HG02678 (cell line): ENCODE results near the gene TEX261.
A peak's percentile ranks its signal among the peaks of the same experiment; 100 is the strongest.
"Not testable (repeated sequence)": the region's sequence is repeated elsewhere in the genome, so short reads cannot be mapped to it uniquely, and the experiment has no call there.

Source experiments
- ATAC-seq: cut with Tn5 transposase; IDR thresholded peaks from one replicate; pipeline ENCODE4 v1.9.1; 2021; ENCODE audit warnings: mild to moderate bottlenecking, moderate library complexity; ENCODE audit not compliant: unreplicated experiment

TEX261 gene

DNA sequence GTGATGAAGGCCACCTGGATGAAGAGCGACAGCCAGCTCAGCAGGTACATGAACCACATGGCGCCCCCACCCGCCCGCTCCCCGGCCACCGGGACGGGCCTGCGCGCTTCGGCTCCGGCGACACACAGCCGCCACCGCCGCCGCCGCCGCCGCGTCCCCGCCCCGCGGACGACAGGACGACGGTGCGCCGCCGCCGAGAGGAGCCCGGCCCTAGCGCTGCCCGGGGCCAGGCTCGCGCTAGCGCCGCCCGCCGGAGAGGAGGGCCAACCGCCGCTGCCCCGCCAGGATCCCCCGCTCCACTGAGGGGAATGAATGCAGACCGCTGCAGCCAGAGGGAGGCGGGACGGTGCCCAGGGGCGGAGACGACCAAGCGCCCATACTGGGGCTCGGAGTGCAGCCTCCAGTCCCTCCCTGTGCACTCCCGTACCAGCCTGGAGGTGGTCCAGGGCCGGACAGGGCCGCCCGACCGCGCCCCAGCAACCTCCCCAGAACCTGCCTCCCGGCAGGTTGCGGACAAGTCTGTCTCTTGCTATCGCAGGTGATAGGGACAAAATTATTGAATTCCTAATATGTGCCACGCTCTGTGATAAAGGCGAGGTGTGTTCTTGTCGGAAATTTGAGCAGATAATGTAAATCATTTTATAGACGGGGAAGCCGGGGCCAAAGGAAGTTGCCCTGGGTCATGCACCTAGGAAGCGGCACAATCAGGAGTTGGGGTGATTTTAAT lies at the start of gene TEX261:
Gene TEX261, minus strand, starts transcription at position 175 of the 727 bp plus-strand sequence. Its CDS starts 116 bp downstream, at position 59.
- peak; percentile 93 for ATAC-seq

DNA sequence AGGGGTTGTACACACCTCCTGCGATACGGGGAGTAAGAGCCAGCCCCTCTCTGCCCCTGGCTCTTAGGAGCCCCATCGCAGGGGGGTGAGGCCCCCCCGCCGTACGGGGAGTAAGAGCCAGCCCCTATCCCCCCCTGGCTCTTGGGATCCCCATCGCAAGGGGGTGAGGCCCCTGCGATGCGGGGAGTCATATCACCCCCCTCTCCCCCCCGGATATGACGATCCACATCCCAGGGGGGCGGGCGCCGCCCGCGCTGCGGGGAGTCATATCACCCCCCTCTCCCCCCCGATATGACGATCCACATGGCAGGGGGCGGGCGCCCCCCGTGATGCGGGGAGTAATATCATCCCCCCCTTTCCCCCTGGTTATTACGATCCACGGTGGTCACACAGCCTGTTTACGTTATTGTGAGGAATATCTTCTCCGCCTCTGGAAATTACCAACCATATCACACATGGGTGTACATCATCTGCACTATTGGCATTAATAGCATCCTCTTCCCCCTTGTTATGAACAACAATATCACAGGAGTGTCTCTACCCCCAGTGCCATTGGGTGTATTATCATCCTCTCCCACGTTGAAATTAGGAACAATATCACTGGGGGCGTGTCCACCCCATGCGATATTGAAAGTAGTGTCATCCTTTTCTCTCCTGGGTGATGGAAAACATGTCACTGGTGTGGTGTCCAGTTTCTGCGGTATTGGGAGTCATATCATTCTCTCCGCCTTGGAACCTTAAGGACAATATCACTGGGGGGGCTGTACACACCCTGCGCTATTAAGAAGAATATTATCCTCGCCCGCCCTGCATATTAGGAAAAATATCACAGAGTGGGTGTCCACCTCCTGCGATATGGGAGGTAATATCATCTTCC lies 49.1 kb upstream of the TEX261 start:
- no peak for ATAC-seq

DNA sequence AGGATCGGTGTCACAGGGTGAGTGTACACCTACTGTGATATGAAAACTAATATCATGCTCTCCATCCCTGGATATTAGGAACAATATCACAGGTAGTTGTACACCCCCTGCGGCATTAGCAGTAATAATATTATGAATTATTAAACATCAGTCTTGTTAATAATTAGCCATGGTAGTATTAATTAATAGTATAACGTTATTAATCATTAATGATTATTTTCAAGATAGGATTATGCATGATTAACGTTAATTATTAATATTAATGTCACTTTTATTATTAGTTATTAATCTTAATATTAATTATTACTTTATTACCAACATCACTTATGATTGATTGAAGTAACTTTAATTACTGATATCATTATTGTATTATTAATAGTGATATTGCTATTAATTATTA lies 47.6 kb upstream of the TEX261 start:
- no peak for ATAC-seq

DNA sequence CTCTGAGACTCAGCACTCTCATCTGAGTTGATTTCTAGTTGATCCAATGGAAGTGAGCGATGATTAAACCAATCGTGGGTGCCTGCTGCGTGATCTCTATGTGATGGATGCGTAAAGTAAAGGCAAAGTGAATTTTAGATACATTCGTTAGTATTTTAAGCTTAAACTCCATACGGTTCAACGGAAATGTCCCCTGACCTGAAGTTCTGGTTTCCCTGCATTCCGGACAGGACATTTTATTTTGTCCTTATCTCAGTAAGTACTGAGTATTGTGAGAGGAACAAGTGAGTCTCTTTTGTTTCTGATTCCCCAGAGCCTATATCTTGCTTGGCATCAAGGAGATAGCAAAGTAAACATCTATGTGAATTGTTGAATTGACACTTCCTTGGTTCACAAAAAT lies 41.6 kb upstream of the TEX261 start:
- ATAC-seq: not testable (repeated sequence)

DNA sequence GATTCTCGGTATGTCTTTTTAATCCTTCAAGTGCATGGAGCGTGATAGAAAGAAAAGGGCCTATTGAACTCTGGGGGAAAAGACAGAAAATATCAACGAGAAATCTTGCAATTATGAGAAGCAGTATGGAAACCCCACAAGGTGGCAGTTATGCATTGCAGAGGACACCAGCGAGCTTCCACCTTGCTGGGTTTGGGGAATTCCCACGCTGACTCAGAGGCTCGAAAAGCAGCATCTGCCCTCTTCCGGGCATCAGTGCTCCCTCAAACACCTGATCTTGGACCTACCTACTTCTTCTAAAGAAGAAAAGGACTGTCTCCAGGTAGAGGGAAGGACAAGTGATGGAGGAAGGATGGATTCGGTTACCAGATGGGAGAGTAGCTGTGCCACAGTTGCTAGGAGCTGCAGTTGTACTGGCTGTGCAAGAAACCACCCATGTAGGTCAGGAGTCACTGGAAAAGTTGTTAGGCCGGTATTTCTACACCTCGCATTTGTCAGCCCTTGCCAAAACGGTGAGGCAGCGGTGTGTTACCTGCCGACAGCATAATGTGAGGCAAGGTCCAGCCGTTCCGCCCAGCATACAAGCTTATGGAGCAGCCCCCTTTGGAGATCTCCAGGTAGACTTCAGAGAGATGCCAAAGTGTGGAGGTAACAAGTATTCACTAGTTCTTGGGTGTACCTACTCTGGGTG lies 29.0 kb upstream of the TEX261 start:
- ATAC-seq: not testable (repeated sequence)

DNA sequence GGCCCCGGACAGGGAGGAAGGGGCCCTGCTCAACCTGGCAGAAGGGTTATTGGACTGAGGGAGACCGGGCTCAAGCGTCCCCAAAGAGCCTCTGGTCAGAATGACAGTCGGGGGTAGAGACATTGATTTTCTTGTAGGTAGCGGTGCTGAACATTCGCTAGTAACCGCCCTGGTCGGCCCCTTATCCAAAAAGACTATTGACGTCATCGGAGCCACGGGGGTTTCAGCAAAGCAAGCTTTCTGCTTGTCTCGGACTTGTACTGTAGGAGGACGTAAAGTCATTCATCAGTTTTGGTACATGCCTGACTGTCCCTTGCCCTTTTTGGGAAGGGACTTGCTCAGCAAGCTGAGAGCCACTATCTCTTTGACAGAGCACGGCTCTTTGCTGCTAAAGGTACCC lies 26.7 kb upstream of the TEX261 start:
- not testable (repeated sequence) for ATAC-seq

DNA sequence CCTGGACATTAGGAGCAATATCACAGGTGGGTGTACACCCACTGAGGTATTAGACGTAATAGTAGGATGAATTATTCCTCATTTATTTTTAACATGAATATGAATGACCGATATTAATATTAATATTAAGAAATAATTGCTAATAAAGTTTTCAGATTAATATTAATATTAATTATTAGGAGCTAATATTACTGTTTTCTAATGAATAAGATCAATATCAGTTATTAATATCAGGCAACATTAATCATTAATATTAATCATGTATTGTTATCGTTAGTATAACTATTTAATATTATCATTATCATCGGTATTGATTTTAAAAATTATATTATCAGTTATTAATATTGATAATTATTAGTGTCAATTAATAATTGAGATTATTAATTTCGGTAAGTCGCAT lies 25.3 kb upstream of the TEX261 start:
- not testable (repeated sequence) for ATAC-seq

DNA sequence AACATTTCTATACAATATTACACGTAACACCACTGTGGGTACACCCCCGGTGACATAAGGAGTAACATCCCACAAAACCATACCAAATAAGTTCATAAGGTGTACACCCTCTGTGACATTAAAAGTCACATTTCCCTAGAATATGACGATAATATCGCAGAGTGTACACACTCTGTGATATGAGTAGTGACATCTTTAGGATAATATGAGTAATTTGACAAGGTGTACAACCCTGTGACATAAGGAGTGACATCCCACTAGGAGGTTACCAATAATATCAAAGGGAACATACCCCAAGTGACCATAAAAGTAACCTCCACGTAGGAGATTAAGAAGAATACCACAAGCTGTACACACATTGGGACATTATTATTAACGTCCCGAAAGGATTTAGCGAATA lies 24.0 kb upstream of the TEX261 start:
- ATAC-seq: no peak

DNA sequence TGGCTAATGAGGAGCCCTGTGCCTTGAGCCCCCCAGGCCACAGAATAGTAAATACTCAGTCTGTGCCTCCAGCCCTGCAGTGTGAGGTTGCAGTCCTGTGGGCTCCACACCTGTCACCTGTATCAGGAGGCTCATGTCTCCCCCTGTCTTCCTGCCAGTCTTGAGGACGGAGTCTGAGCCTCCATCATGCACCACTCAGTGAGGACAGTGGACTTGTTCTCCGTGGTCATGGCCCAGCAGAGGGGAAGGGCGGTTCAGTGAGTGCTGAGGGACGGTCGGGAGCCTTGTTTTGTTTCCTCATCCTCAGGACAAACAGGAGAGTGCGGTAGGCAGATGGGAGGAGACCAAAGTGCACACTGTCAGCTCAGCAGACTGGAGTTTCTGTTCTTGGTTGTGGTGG lies 17.1 kb upstream of the TEX261 start:
- ATAC-seq: not testable (repeated sequence)

DNA sequence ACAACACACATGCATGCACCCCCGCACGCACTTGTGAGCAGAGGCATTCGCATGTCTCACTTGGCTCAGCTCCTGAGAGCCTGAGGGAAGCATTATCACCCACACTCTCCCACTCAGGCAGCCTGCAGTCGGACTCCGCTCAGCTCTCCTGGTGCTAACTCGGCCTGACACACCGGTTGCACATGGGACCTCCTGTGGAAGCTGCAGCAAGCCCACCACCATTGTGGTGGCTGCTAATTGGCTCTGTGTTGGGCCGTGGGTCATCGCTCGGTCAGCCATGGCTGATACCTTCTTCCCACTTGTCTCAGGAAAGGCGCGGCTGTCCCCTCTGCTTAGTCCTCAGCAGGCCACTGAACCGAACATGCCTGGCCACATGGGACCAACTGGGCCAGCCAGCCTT lies 13.7 kb upstream of the TEX261 start:
- no peak for ATAC-seq

DNA sequence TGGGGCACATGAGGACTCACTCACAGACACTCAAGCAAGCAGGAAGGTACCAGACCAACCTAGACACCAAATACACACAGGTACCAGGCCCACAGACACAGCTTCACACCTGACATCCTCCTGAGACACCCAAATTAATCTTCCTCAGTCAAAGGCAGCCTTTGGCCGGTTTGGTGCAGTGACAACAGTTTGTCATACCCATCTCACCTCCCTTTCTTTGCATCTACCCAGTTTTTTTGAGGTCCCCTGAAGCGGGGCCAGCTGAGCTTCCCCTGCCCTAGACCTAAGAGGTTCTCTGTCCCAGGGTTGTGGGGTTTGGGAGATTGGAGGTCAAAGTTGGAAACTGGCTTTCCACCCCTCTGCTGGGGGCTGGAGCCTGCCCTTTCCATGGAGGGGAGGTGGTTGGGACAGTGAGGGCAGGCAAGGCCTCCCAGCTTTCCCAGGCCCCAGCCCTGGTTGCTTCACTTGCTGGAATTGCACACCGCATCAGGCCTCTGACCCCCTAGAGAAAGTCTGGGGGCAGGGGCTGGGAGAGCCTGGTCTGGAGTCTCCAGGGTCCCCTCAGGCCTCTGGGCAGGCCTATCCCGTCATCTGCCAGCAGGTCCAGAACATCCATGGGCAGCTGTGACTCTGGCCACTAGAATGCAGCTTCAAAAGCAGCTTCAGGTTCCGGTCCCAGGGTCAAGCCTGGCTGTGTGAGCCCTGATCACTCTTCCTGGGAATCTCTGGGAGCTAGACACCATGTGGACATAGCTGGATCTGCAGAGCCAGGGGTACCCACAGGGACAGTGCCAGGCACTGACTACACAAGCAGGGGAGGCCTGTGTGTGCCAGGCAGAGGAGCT lies 12.5 kb upstream of the TEX261 start:
- no peak for ATAC-seq

DNA sequence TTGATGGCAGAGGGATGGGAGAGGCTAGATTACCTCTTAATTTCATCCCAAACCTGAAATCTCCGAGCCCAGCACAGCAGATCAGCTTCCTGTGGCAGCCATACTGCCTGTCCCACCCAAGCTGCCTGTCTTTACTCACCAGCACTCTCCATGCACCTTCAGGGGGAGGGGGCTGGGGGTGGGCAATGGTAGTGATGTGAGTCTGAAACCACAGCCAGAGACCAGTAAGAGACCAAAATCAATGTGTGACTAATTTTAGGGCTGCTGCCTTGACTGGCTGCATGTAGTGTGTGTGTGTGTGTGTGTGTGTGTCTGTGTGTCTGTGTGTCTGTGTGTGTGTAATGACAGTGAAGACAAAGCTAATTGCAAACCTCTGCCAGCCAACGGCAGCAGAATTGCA lies 11.7 kb upstream of the TEX261 start:
- ATAC-seq: no peak

DNA sequence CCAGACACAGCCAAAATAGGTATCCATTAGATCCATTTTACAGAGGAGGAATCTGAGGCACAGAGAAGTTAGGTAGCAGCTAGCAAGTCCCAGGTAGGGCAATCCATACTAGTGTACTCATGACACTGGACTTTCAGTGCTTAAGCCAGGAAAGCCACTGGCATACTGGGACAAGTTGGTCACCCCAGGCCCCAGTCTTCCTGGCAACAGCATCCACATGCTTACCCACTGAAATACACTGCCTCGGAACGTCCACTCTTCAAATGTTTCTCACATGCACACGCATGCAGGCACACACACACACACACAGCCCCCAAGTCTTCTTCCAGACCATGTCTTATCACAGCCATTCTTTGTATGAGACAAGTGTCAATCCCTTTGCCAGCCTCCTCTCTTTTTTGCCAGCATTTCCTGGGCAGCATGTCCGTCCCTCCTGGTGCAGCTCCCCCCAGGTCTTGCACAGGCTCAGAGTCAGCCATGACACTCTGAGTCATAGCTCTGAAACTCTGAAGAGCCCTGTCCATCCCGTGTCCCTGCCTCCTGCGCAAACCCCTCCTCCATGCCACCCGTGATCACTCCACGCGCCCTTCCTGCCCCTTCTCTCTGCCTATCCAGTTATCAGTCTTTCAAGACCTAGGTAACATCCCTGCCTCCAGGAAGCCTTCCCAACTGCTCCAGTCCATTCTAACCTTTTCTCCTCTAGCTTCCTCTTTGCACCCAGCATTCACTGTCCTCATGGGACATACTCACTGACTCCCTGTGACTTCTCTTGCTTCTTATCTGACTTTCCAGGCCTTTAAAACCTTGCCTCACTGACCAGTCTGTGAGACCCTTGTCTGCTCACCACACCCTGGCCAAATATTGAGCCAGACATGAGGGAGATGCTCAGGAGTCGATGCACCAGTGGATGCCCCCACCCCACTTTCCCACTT lies 10.9 kb upstream of the TEX261 start:
- ATAC-seq: no peak

DNA sequence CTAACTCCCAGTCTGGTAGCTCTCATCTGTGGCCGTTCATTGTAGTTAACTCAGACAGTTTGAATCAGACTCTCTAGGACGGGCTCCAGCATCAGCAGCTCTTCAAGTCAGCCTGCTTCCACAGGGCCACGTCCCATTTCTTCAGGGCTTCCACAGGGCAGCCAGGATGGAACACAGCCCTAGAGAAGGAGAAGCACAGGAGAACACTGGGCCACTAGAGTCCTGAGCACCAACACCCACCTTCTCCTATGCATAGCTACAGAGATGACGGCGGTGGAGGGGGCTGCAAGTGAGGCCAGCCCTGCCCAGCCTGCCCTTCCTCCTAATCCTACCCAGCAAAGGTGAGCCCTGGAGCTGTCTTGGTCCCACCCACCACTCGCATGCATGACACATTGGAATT lies 10.2 kb upstream of the TEX261 start:
- ATAC-seq: no peak

DNA sequence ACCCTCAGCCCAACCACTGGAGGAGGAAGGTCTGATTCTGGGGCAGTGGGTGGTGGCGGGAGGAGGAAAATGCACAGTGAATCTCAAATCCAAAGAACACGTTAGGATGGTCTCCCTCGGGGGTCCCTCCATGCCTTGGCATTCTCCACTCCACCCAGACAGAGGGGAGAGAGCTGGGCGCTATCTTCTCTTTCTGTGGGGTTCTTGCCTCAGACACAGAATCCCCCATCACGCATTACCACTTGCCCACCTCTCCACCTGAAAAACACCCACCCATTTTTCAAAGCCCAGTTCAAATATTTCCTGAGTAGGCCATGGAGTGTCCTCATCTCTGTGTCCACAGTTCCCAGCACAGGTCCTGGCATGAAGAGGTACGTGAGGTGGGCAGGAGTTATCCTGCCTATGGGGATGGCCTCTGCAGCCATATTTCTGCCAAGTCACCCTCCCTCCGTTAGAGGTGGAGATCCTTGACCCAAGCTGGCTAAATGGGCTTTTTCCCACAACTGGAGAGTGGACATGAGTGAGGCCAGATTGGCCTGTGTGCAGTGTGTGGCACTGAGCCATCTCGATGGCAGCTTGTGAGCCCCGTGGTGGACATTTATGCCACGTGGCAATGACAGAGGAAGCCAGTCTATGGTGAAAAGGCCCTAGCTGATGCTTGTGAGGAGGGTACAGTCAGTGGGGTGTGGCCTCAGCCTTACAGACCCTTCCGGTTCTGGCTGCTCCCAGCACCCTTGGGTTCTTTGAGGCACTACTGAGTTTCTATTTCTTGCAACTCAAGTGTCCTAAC lies 9.5 kb upstream of the TEX261 start:
- ATAC-seq: no peak

DNA sequence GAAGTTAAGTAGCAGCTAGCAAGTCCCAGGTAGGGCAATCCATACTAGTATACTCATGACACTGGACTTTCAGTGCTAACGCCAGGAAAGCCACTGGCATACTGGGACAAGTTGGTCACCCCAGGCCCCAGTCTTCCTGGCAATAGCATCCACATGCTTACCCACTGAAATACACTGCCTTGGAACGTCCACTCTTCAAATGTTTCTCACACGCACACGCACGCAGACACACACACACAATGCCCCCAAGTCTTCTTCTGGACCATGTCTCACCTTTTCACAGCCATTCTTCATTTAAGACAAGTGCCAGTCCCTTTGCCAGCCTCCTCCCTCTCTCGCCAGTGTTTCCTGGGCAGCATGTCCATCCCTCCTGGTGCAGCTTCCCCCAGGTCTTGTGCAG lies 8.7 kb upstream of the TEX261 start:
- no peak for ATAC-seq

DNA sequence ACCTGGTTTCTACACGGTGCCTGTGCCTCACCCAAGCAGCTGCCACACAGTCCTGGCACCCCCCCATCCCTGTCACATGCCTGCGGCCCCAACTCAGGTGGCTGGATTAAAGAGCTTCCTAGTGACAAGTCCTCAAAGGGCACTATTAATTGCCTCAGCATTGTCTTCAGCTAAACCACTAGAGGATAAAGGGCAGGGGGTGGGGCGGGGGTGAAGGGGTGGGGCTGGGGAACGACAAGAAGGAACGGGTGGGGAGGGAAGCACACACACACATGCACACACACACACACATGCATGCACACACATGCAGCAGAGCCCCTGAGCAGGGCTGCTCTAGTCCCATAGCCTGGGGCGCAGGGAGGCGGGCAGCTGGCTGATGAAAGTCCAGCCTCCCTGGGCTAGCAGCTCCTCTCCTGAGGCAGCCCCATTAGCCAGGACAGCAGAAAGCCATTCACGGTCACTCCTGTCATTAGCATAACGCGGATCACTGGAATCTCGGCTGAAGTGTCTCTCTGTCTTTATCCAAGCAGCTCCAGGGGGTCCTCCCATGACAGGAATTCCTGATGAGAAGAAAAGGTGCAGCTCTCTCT lies 7.4 kb upstream of the TEX261 start:
- ATAC-seq: no peak

DNA sequence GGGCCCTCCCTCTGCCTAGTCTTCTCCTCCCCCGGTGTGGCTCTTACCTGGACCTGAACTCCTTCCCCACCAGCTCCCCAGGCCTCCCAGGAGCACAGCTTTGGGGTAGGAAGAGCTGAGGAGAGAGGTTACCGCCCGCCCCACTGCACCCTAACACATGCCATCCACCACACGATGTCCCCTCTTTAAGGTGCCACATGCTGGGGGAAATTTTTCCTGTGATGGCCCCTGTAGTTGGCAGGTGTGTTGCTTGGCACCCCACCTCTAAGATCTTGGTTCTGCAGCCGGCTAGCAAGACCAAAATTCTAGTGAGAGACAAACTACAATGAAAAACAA lies 6.9 kb upstream of the TEX261 start:
- no peak for ATAC-seq
